Measurements from ENCODE around the gene SEC14L1.

DNA sequence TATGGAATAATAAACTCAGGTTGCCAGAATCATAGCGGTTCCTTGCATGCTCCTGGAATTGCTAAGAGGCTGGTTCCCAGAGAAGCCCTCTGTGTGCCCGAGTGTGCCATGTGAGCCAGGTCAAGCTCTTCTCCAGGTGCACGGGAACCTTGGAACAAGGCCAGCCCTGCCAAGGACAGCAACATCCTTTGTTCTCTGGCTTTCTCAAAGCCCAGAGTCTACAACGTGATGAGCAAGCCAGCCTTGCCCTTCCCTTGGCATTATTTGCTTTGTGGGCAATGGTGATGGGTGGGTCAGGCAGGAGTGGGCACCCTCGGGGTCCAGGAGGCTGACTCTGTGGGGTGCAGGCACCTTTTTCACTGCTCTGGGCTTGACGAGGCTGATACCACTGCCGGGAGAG is 14.2 kb upstream of the SEC14L1 start:
- TF ChIP-seq POLR2A (IDR thresholded peaks at IDR 0.05) (no peak), EP300 (IDR thresholded peaks at IDR 0.05) (peak in 1 of 2 donors; percentile 39)
- TF ChIP-seq, protein P1, sequence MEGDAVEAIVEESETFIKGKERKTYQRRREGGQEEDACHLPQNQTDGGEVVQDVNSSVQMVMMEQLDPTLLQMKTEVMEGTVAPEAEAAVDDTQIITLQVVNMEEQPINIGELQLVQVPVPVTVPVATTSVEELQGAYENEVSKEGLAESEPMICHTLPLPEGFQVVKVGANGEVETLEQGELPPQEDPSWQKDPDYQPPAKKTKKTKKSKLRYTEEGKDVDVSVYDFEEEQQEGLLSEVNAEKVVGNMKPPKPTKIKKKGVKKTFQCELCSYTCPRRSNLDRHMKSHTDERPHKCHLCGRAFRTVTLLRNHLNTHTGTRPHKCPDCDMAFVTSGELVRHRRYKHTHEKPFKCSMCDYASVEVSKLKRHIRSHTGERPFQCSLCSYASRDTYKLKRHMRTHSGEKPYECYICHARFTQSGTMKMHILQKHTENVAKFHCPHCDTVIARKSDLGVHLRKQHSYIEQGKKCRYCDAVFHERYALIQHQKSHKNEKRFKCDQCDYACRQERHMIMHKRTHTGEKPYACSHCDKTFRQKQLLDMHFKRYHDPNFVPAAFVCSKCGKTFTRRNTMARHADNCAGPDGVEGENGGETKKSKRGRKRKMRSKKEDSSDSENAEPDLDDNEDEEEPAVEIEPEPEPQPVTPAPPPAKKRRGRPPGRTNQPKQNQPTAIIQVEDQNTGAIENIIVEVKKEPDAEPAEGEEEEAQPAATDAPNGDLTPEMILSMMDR (IDR thresholded peaks at IDR 0.05) = no peak
